ENCODE data around the gene LMBR1L. TPM values are rescaled to one million over a fixed set of nuclear protein-coding genes. Genes with fewer than 3 reads are reported as not detected.

Gene LMBR1L
- total and polyA plus RNA-seq, 2 of the 13 experiments (the other 11 are each of a cell fraction or from before 2014, with no cell fraction given), result 12.2 to 65.9 TPM

- TF ChIP-seq ZNF431 (CRISPR knock-in tag; IDR thresholded peaks at IDR 0.05; ENCODE audit: borderline replicate concordance, low read depth) (peak; percentile 89), HNF4A (CRISPR knock-in tag; IDR thresholded peaks at IDR 0.05) (peak; percentile 30; the same call in 1 of the 2 replicates), ZNF503 (CRISPR knock-in tag; IDR thresholded peaks at IDR 0.05) (no peak), ZMYM2 (CRISPR knock-in tag; IDR thresholded peaks at IDR 0.05) (peak; percentile 28; the same call in 1 of the 2 replicates), ERF (CRISPR knock-in tag; IDR thresholded peaks at IDR 0.05) (no peak; the same call in 1 of the 2 replicates), CREBL2 (CRISPR knock-in tag; IDR thresholded peaks at IDR 0.05; ENCODE audit: borderline replicate concordance) (peak; percentile 36; the same call in 1 of the 2 replicates), MYNN (CRISPR knock-in tag; IDR thresholded peaks at IDR 0.05; ENCODE audit: low read depth) (0 out of 2 replicates have a peak, but pooled peaks have one; percentile 32), GPN1 (CRISPR knock-in tag; IDR thresholded peaks at IDR 0.05; ENCODE audit: borderline replicate concordance) (0 out of 2 replicates have a peak, but pooled peaks have one; percentile 84), SAP130 (CRISPR knock-in tag; IDR thresholded peaks at IDR 0.05; ENCODE audit: low read depth) (peak; percentile 97), ZNF333 (CRISPR knock-in tag; IDR thresholded peaks at IDR 0.05; ENCODE audit: borderline replicate concordance) (no peak; the same call in 1 of the 2 replicates), ZNF329 (CRISPR knock-in tag; IDR thresholded peaks at IDR 0.05; ENCODE audit: low read depth) (no peak), ZNF512 (CRISPR knock-in tag; IDR thresholded peaks at IDR 0.05) (no peak; the same call in 1 of the 2 replicates), GATAD2A (CRISPR knock-in tag; IDR thresholded peaks at IDR 0.05) (peak; percentile 69), KMT2B (CRISPR knock-in tag; IDR thresholded peaks at IDR 0.05) (no peak), GRHL1 (CRISPR knock-in tag; conservative IDR thresholded peaks at IDR 0.05) (no peak; the same call in 1 of the 2 replicates), ZNF777 (CRISPR knock-in tag; IDR thresholded peaks at IDR 0.05) (peak; percentile 40; the same call in 1 of the 2 replicates), HNF1B (CRISPR knock-in tag; IDR thresholded peaks at IDR 0.05) (peak; percentile 77; the same call in 1 of the 2 replicates), ZSCAN30 (CRISPR knock-in tag; IDR thresholded peaks at IDR 0.05) (peak; percentile 98), TAF15 (IDR thresholded peaks at IDR 0.05; ENCODE audit: low read depth, low read length, poor library complexity, severe bottlenecking) (peak; percentile 66), EP300 (IDR thresholded peaks at IDR 0.05; ENCODE audit: low read depth in 2 of 2, low read length in 2 of 2) (peak in 1 of 2 experiments; percentile 65; a peak in 1 of 4 replicates), EP300 (CRISPR knock-in tag; IDR thresholded peaks at IDR 0.05; ENCODE audit: borderline replicate concordance) (no peak; the same call in 1 of the 2 replicates), ZFP36L1 (CRISPR knock-in tag; IDR thresholded peaks at IDR 0.05) (peak; percentile 39)
These were observed 19.8 kb upstream of the LMBR1L start (continued) for GRCh38 chr12:49130151-49131050.
